ENCODE measurements around the gene OGFOD3.
"Not testable (repeated sequence)": the region's sequence is repeated elsewhere in the genome, so short reads cannot be mapped to it uniquely, and the experiment has no call there.

OGFOD3 gene

GRCh38 chr17:82371333-82372248 lies 46.8 kb downstream of the OGFOD3 start, which contains the start of gene UTS2R:
TSS of gene UTS2R (plus strand) at chr17:82371765. CDS start at chr17:82374325, 2,560 bp downstream.
- no peak for DNase-seq

DNA sequence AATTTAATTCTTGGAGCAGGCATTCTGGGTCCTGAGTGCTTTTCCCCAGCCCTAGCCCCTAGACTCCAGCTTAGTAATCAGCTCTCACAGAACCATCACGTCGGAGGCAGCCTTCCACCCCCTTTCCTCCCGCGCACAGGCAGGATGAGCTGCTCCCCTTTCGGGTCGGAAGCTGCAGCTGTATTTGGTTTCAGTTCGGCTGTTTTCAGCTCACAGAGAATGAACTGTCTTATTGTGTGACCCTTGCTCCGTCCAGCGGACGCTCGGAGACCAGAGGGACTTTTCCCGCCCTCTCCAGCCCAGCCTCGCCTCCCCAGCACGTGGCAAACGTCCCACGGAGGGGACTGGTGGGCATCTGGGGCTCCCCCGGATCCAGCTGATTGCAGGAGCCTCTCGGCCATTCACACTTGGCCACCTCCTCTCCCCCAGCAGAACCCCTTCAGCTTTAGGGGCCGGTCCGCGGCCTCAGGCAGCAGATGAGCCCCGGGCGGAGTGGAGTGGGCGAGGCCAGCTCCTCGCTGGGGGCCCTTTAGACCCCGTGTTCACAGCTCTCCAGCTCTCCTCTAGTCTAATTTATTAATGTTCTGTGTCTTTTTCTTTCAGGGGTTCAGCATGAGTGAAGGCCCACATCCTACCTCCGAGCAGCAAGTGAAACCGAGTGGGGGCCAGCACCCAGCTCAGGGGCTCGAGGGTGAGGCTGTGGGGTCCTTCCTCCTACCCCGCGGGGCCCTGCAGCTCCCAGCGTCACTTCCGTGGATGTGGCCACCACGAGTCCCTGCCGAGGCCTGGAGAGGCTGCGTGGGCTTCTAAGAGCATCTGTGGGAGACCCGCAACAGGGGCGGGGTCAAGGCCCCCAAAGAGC lies 47.7 kb downstream of the OGFOD3 start:
- peak; percentile 45 for DNase-seq

DNA sequence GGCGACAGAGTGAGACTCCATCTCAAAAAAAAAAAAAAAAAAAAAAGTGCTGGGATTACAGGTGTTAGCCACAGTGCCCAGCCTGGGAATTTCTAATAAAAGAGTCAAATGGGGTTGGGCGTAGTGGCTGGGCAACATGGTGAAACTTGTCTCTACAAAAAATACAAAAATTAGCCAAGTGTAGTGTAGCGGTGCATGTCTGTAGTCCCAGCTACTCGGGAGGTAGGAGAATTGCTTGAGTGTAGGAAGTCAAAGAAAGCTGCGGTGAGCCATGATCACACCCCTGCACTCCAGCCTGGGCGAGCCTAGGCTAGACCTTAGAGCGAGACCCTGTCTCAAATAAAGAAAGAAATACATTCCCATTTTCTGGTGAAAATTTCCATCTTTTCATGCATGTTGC lies 49.2 kb downstream of the OGFOD3 start:
- DNase-seq, result no peak

GRCh38 chr17:82367724-82368524 lies 50.5 kb downstream of the OGFOD3 start:
- no peak for DNase-seq

GRCh38 chr17:82366749-82367148 lies 51.6 kb downstream of the OGFOD3 start:
- no peak for DNase-seq

GRCh38 chr17:82365606-82366295 lies 52.6 kb downstream of the OGFOD3 start:
- no peak for DNase-seq

- no peak for DNase-seq
These were observed 56.3 kb downstream of the OGFOD3 start for GRCh38 chr17:82361885-82362633.

DNA sequence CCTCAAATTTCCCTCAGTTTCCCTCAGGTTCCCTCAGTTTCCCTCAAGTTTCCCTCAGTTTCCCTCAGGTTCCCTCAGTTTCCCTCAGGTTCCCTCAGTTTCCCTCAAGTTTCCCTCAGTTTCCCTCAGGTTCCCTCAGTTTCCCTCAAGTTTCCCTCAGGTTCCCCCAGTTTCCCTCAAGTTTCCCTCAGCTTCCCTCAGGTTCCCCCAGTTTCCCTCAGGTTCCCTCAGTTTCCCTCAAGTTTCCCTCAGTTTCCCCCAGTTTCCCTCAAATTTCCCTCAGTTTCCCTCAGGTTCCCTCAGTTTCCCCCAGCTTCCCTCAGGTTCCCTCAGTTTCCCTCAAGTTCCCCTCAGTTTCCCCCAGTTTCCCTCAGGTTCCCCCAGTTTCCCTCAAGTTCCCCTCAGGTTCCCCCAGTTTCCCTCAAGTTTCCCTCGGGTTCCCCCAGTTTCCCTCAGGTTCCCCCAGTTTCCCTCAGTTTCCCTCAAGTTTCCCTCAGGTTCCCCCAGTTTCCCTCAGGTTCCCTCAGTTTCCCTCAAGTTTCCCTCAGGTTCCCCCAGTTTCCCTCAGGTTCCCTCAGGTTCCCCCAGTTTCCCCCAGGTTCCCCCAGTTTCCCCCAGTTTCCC lies 58.8 kb downstream of the OGFOD3 start:
- DNase-seq, result not testable (repeated sequence)

DNA sequence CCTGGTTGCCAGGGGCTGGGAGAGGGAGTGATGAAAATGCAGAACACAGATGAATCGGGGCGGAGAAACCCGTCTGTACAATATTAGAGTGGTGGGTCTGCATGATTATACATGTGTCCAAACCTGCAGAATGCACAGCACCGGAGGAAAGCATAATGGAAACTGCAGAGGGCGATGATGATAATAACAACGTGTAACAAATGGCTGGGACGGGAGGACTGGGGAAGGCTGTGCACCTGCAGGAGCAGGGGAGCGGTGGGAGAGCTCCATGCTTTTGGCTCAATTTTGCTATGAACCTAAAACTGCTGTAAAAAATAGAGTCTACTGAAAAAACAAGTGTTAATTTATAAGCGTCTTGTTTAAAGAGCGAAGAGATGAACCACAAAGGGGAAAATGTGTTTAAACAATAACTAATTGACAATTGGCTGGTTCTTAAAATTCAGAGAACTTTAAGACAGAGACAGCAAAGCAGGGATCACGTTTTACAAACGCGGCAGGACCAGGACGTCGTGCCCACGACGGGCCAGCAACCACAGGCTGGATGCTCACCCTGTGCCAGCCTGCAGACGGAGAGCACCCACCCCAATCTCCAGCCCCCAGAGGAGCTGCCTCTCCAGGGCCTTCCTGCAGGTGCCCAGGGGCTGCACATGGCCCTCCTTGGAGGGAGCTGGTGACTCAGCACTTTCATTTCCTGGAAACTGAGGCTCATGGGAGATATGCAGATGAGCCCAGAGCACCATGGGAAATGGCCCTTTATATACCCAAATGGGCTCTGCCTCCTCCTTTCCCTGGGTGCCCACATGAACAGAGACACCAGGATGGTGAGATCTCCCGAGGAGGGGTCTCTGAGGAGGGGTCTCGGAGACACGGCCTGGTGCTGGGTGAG lies 59.7 kb downstream of the OGFOD3 start, which contains the start of gene TEX19:
Gene TEX19 (plus strand): TSS at position 783 of the 886 bp plus-strand sequence. CDS start 2,904 bp downstream, outside the sequence.
- DNase-seq, result no peak

DNA sequence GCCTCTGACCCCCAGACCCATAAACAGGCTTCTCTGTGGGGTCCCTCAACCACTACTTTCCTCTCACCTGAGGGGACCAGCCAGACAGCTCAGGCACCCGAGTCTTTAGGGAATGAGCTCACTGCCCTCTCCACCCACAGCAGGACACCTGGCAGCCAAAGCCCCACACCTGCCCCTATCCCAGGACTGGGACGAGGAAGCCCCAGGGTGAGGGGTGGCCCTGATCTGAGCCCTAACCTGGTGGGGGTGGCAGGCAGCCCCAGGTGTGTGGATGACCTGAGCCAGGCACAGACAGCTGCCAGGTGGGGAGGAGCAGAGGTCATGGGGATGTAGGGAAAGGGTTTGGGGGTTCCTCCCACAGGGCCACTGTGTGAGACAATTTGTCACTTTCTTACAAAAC lies 61.0 kb downstream of the OGFOD3 start:
- DNase-seq, result no peak

GRCh38 chr17:82356845-82357355 lies 61.5 kb downstream of the OGFOD3 start:
- DNase-seq, result no peak

GRCh38 chr17:82355770-82356427 lies 62.5 kb downstream of the OGFOD3 start:
- DNase-seq, result no peak

- no peak for DNase-seq
These were observed 63.5 kb downstream of the OGFOD3 start for GRCh38 chr17:82354804-82355308.

DNA sequence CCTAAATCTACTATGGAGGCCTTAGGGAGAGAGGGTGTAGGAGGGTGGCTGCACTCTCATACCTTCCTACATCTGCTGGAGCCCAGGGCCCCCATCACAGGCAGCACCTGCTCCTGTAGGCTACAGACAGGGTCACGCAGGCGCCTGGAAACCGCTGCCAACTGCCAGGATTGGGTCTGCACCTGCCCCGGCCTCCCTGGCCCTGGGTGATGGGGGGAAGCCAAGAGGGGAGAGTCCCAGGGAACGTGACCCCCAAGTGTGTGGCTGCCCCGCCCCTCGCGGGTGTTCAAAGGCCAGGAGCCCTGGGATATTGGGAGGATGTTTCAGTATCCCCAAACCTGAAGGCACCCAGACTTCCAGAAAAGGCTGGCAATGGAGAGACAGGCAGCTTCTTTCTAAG lies 64.9 kb downstream of the OGFOD3 start:
- DNase-seq, result no peak

DNA sequence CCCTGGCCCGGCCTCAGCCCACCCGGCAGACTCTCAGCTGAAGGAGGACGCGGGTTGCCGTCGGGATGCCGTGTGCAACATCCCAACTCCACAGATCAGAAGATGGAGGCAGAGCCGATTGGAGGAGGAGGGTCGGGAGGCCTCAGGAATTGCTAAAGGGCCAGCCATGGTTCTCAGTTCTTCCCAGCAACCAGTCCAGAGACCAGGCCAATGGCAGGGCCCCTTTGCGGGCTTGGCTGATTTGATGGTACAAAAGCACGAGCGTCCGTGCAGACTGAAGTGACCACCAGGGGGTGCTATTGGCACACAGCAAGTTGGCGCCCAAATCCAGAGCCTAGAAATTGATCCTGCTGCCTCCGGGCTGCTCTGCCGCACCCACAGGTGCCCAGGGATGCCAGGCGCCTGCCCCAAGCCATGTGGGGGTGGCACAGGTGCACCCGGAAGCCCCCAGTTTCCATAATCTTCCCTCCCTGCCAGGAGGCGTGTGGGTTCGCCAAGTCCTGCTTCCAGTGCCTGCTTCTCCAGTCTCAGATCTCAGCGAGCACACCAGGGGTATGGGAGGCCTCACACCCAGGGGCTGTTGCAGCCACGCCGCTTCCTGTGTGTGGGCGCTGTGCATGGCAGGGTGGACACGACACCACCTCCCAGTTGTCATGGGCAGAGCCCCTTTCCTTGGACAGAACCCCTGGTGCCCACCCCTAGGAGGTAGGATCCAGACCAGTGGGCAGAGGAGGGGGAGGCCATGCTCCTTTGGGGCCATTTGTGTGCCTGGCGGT lies 66.5 kb downstream of the OGFOD3 start:
- DNase-seq, result peak; percentile 81

GRCh38 chr17:82351254-82351712 lies 67.1 kb downstream of the OGFOD3 start:
- no peak for DNase-seq

- peak; percentile 58 for DNase-seq
These were observed 68.0 kb downstream of the OGFOD3 start for GRCh38 chr17:82350182-82351030.

All from activated naive CD4-positive, alpha-beta T cell treated with Interleukin-2 at 50 U/mL for 16 hours (primary cell).